IMR-90 (cell line): ENCODE measurements around the gene MRPL51.

ENCODE experiments used
- BHLHE40 ChIP-seq: fragments of 150-350 bp; IDR thresholded peaks from 2 replicates; pipeline ENCODE4 v1.6.1; 2016; ENCODE audit warnings: mild to moderate bottlenecking, low read depth, low read length
- CEBPB ChIP-seq: IDR thresholded peaks from 2 replicates; pipeline ENCODE4 v1.6.1; 2012; ENCODE audit warnings: low read depth, low read length, improper control_type of control experiment
- CTCF ChIP-seq: conservative IDR thresholded peaks from 2 replicates; pipeline ENCODE4 v1.5.1; 2012; ENCODE audit warnings: mild to moderate bottlenecking, low read depth, low read length, improper control_type of control experiment
- MXI1 ChIP-seq: IDR thresholded peaks from 2 replicates; pipeline ENCODE4 v1.6.1; 2012; ENCODE audit warnings: low read depth, mild to moderate bottlenecking, low read length, moderate library complexity, borderline replicate concordance
- POLR2A ChIP-seq: IDR thresholded peaks from 2 replicates; pipeline ENCODE4 v1.6.1; 2012; ENCODE audit warnings: mild to moderate bottlenecking, low read depth, low read length
- RFX5 ChIP-seq: IDR thresholded peaks from 2 replicates; pipeline ENCODE4 v1.8.0; 2012; ENCODE audit warnings: low read depth, mild to moderate bottlenecking, low read length, moderate library complexity

GRCh38 chr12:6520186-6520585 is 27.1 kb upstream of the MRPL51 start:
- TF ChIP-seq CEBPB (no peak), CTCF (no peak), RFX5 (no peak), POLR2A (no peak), BHLHE40 (no peak), MXI1 (no peak)
